Epithelial cell of proximal tubule (primary cell): ENCODE data around the gene FAM163B. TPM values are rescaled to one million over a fixed set of nuclear protein-coding genes. Genes with fewer than 3 reads are reported as not detected.

Experiments
- DNase-seq: peaks from one replicate; pipeline ENCODE4 v3.0.0-alpha.2; 2011; ENCODE audit warnings: low read depth
- H3K4me3 ChIP-seq: 2 replicates; pipeline ENCODE4 v1.5.1; 2011; ENCODE audit warnings: low read depth, mild to moderate bottlenecking, low read length
- CTCF ChIP-seq: conservative IDR thresholded peaks from 2 replicates; pipeline ENCODE4 v1.5.1; 2012; ENCODE audit warnings: low read depth, mild to moderate bottlenecking, low read length
- total RNA-seq: library from RNA; depleted of rRNA; stranded (reverse); fragments of >200 nt; gene quantifications from 2 replicates; pipeline ENCODE4 v1.2.3, GENCODE V29; 2015

Gene FAM163B
- total RNA-seq, 1 donor from 2014 or later = not detected

GRCh38 chr9:133561976-133562554 lies 47.1 kb downstream of the FAM163B start:
- H3K4me3 ChIP-seq = no peak overlapping the region
- no peak for TF ChIP-seq CTCF
- DNase-seq = no peak

- no peak for TF ChIP-seq CTCF
- H3K4me3 ChIP-seq = no peak overlapping the region
- no peak for DNase-seq
Measured at GRCh38 chr9:133560944-133561343, 48.2 kb downstream of the FAM163B start.

GRCh38 chr9:133560311-133560710 lies 48.9 kb downstream of the FAM163B start:
- DNase-seq = no peak
- no peak overlapping the region for H3K4me3 ChIP-seq
- no peak for TF ChIP-seq CTCF

GRCh38 chr9:133558191-133559126 lies 50.7 kb downstream of the FAM163B start:
- no peak for DNase-seq
- TF ChIP-seq CTCF = no peak
- no peak overlapping the region for H3K4me3 ChIP-seq

GRCh38 chr9:133557581-133557980 lies 51.6 kb downstream of the FAM163B start:
- no peak for DNase-seq
- TF ChIP-seq CTCF = no peak

GRCh38 chr9:133556354-133556753 lies 52.8 kb downstream of the FAM163B start:
- no peak overlapping the region for H3K4me3 ChIP-seq
- no peak for TF ChIP-seq CTCF
- no peak for DNase-seq

More at GRCh38 chr9:133557581-133557980, 51.6 kb downstream of the FAM163B start:
- H3K4me3 ChIP-seq = no peak overlapping the region
